Fibroblast of skin of back (primary cell): ENCODE measurements around the gene TRMT44.
A peak's percentile ranks its signal among the peaks of the same experiment; 100 is the strongest.
"Not testable (repeated sequence)": the region's sequence is repeated elsewhere in the genome, so short reads cannot be mapped to it uniquely, and the experiment has no call there.

Source experiments
- DNase-seq: peaks from one replicate; pipeline ENCODE4 v3.0.0-alpha.2; 2013

TRMT44 gene

GRCh38 chr4:8497762-8498161, 57.2 kb downstream of the TRMT44 start:
- DNase-seq, result no peak

GRCh38 chr4:8500966-8501365, 60.4 kb downstream of the TRMT44 start:
- no peak for DNase-seq

GRCh38 chr4:8501781-8502180, 61.2 kb downstream of the TRMT44 start:
- DNase-seq, result no peak

- DNase-seq, result no peak
These were observed 61.8 kb downstream of the TRMT44 start for GRCh38 chr4:8502371-8502770.

- peak; percentile 28 for DNase-seq
These were observed 62.4 kb downstream of the TRMT44 start for GRCh38 chr4:8502836-8503585.

- DNase-seq, result no peak
These were observed 63.2 kb downstream of the TRMT44 start for GRCh38 chr4:8503801-8504200.

GRCh38 chr4:8504279-8505007, 63.9 kb downstream of the TRMT44 start:
- DNase-seq, result no peak

GRCh38 chr4:8505229-8505628, 64.7 kb downstream of the TRMT44 start:
- no peak for DNase-seq

- no peak for DNase-seq
These were observed 65.4 kb downstream of the TRMT44 start for GRCh38 chr4:8506006-8506372.

- DNase-seq, result peak; percentile 56
These were observed 66.0 kb downstream of the TRMT44 start for GRCh38 chr4:8506373-8507195.

- DNase-seq, result peak; percentile 71
These were observed 66.6 kb downstream of the TRMT44 start for GRCh38 chr4:8507196-8507570.

GRCh38 chr4:8507624-8508023, 67.0 kb downstream of the TRMT44 start:
- DNase-seq, result no peak

GRCh38 chr4:8508266-8508665, 67.7 kb downstream of the TRMT44 start:
- DNase-seq, result no peak

GRCh38 chr4:8508740-8509139, 68.2 kb downstream of the TRMT44 start:
- DNase-seq, result no peak

GRCh38 chr4:8509311-8509950, 68.9 kb downstream of the TRMT44 start:
- DNase-seq, result no peak

- DNase-seq, result no peak
These were observed 69.6 kb downstream of the TRMT44 start for GRCh38 chr4:8510191-8510590.

GRCh38 chr4:8510611-8511285, 70.2 kb downstream of the TRMT44 start:
- DNase-seq, result no peak

- DNase-seq, result no peak
These were observed 71.9 kb downstream of the TRMT44 start for GRCh38 chr4:8512510-8512909.

- not testable (repeated sequence) for DNase-seq
These were observed 72.5 kb downstream of the TRMT44 start for GRCh38 chr4:8513080-8513479.

- DNase-seq, result no peak
These were observed 73.4 kb downstream of the TRMT44 start for GRCh38 chr4:8513931-8514330.

- no peak for DNase-seq
These were observed 73.8 kb downstream of the TRMT44 start for GRCh38 chr4:8514391-8514790.
